GM19438 (cell line): ENCODE results near the gene RHEX.
"Not testable (repeated sequence)": the region's sequence is repeated elsewhere in the genome, so short reads cannot be mapped to it uniquely, and the experiment has no call there.

ENCODE experiments used
- ATAC-seq: cut with Tn5 transposase; IDR thresholded peaks from one replicate; pipeline ENCODE4 v1.9.1; 2021; ENCODE audit warnings: low read depth; ENCODE audit not compliant: unreplicated experiment

Gene RHEX

DNA sequence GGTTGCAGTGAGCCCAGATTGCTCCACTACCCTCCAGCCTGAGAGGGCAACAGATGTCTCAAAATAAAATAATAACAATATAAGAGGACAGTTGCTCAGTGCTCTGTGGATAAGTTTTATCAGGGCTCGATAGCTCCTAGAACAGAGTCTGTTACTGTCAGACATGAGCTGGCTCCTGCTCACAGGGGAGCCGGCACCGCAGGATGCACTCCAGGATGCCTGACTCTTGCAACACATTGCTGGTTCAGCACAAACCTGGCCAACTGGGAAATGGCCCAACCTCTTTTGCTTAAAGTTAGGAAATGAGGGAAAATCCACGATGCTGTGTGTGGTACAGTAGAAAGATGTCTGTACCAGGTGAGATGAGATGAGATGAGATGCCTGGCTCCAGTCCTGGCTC is 23.5 kb upstream of the RHEX start:
- ATAC-seq = no peak

DNA sequence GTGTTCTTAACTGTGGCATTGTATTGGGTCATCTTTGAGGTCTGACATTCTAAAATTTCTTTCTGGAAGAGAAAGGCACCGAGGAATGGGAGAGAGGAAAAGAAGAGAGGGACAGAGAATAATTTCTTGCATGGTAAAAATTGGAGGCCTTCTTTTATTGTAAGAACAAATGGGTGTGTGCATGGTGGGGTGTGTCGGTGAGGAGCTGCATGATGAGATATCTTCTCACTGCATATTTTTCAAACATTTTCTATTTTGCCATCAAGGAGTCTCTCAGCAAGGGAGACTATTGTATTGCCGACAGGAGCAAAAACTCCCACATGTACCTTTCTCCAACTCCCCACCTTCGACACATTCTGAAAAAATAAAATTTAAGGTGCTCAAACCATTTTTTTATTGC is 22.8 kb upstream of the RHEX start:
- ATAC-seq = no peak

DNA sequence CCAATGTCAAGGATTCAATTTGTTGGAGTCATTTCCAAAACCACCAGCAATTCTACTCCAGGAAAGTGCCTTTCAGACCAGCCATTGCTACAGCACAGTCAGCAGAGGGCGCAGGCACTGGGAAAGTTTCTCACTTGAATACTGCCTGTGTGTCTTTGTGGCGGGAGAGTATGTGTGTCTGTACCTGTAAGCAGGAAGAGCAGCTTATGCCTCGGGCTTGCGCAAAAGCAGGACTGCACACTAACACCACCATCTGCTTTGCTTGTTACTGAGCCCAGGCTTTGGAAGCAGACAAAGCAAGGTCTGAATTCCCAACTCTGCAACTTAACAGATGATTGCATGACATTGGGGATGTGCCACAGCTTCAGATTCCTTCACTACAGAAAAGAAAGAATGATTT is 22.3 kb upstream of the RHEX start:
- ATAC-seq = peak; percentile 90

DNA sequence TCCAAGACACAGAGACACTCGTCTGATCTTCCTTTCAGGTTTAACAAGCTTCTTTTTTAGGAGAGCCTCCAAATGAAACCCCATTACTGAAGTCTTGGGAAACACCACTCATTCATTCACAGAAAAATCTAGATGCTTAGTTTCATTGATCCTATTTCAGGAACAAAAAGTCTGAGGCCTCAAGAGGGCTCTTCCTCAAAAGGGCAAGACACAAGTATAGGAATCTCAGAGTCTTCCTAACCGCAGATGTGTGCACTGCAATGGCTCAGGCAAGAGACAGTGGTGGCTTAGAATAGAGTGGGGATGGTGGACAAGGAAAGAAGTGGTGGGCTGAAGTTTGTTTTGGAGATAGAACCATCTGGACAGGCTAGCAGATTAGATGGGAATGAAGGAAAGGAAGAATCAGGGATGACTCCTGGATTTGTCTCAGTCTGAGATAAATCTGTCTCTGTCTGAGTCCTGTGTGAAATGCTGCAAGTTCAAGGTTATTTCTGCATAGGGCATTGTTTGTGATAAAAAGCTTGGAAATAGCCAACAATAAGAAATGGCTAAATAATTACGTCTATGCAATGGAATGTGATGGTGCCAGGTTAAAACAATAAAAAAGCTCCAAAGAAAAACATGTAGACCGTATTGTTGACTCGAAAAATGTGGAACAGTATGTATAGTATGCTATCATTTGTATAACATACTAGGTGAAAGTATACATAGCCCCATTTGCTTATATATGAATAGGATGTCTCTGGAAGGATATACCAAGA is 20.4 kb upstream of the RHEX start:
- no peak for ATAC-seq

DNA sequence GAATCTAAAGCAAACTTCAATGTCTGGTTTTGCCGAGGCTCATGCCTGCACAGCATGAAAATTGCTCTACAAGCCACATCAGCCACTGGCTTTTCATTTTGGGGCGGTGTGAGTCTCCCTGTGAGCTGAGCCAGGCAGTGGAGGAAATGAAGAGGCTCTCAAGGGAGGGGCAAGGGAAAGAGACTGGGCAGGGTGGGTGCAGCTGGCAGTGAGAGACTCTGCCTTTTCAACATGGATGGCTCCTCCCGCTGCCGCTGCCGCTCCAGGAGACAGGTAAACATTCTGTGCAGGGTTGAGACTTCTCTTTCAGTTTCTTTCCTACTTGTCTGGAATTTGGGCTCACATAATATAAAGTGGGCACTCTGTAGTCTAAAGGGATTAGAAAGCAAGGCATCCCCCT is 17.9 kb upstream of the RHEX start:
- ATAC-seq = no peak

DNA sequence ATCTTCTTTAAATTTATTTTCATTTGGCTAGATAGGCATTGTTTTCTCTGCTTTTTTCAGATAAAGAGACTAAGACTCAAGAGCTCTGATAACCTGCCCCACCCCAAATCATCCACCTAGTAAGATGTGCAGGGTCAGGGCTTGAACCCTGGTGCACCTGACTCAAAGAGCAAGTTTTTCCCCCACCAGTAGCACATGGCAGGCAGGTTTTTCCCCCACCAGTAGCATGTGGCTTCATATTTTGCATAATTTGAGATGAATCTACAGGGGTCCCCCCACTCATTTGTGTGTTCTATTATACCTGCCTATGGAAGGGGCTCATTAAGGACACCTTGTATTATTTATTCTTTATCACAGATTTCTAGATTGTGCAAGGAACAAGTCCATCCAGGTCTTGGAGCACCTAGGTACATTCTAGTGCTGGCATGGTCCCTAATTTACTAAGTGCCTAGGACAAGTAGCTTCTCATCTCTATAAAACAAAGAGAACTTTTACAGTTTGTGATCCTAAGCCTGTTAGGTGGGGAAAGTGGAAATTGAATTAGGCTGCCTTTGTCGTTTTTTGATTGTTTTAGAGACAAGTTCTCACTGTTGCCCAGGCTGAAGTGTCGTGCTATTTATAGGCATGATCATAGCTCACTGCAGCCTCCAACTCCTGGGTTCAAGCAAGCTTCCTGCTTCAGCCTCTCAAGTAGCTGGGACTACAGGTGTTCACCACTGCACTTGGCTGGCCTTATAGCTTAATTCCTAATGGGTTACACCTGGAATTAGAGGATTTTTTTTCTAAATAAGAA is 16.1 kb upstream of the RHEX start:
- ATAC-seq = no peak

DNA sequence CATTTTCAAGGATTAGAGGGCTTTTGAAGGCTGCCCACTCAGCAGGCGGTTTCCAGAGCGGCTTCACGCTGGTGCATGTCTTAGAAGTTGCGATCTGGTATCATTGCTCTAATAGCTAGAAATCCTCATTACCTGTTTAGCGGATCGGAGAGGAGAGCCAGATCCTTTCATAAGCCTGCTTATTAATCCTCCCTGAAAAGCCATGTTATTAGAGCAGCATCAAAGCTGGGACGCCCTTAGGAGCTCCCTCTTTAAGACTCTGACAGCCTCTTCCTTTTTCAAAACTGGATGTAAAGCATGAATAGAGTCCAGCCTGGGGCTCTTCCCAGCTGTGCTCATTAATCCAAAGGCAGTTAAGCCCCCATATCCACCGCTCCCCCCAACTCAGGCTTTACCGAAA is 15.4 kb upstream of the RHEX start:
- no peak for ATAC-seq

DNA sequence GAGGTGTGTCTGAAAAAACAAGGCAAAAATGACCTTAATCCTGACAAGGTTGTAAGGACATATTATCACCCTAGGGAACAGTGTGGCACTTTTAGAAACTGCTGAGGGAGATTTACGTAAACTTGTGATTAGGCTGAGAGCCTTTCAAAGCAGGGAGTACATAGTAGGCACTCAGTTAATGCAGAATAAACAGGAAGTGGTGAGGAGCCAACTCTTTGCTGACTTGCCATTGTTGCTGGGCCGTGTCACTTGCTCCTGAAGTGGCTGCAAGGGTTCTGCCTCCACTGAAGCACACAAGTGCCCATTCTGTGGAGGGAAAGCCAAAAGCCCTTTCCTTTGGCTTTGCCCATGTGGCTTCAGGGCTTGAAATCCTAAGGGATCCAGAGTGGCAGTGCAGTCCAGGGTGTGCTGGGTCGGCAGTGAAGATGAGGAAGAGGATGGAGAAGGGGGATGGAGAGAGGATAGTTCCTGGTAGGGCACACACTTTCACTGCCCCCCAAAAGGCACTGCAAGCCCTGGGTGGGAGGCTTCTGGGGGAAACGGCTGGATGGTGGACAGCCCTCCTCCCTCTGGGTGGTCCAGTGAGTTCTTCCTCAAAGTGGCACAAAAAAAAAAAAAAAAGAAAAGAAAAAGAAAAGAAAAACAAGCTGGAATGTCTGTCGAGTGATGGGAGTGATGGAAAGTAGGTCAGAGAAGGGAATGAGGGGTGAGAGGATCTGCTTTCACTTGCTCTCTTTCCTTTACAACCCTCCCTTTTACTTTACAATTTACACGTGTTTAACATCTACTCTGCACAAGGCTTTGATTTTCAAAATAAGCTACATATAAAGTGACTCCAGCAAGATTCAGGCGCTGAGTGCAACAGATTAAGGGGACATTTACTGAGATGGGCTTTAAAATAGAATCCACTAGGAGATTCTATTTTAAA is 13.7 kb upstream of the RHEX start:
- ATAC-seq = no peak

DNA sequence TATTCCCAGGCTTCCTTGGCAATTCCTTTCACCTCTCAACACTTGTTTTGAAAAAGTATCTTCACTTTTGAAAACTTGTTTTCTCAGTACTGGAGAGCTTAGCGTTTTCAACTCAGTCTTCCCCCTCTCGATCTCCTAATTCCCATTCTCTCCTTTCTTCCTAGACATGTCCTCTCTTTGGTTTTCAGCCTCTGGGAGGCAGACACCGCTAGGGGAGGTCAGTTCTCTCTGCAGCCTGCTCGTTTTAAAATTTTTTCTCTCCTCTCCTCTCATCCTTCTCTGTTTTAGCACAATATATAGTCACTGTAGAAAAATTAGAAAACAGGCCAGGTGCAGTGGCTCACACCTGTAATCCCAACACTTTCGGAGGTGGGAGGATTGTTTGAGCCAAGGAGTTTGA is 12.6 kb upstream of the RHEX start:
- ATAC-seq = no peak

DNA sequence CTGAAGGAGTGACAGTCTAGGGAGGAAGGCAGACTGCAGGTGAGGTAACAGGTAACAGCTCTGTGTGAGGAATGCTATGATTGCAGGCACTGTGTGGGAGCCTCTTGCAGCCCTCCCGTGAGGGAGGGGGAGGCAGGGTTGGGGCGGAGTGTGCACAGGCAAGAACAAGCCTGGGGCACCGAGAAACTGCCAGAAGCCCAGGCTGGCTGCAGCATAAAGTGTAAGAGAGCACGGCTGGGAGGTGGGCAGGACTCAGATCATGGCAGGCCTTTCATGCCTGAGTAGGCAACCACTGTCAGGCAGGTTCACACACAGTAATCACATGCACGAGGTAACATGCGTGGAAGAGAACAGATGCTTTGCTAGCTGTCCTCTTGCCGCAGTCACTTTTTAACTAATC is 11.3 kb upstream of the RHEX start:
- ATAC-seq = no peak

DNA sequence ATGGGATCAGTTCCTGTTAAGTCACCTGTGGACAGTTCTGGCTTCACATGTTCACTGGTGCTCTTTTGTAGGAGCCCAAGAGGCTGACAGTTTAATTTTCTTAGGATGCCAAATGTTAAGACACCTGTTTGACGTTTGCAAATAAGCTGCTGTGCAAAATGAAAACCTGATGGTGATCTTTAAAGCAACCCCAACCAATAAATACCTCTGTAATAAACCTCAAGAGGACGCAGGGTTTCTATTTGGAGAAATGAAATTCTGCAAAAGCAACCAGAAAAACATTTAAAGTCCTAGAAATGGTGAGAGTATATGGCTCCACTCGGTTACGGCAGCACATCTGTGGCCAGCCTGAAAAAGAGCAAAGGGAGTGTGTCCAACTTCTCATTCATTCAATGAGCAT is 5.7 kb upstream of the RHEX start:
- no peak for ATAC-seq

DNA sequence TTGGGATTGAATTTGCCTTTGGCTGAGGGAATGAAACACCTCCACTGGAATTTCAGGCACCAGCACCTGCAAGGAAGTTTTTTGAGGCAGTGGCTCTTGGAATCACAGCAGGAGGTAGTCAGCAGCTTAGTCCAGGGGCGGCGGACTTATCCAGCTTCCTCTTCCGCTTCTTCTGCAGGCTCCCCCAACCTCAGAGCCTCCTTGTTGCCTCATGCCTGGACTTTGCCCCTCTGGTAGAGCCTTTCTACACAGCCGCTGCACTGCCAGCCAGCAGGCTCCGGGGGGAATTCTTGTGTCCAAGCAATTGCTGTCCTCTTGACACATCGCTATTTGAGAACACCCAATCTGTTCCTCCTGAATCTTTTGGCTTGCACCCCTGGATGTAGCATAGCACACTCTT is 4.4 kb upstream of the RHEX start:
- ATAC-seq = no peak

DNA sequence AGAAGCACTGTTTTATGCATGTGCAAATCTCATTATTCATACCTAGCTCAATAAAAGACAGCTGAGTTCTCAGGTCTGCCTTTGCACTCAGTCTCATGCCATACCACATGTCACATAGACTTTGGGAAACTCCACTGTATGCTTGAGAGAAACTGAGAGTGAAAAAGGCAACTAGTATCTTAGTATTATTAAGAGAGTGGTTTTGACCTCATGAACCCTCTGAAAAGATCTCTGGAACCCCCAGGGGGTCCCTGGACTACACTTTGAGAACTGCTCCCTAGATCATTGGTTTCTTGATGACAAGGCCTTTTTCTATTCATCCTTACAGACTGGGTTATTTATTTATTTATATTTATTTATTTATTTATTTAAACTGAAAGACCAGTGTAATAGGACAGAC is 3.7 kb upstream of the RHEX start:
- ATAC-seq = no peak

DNA sequence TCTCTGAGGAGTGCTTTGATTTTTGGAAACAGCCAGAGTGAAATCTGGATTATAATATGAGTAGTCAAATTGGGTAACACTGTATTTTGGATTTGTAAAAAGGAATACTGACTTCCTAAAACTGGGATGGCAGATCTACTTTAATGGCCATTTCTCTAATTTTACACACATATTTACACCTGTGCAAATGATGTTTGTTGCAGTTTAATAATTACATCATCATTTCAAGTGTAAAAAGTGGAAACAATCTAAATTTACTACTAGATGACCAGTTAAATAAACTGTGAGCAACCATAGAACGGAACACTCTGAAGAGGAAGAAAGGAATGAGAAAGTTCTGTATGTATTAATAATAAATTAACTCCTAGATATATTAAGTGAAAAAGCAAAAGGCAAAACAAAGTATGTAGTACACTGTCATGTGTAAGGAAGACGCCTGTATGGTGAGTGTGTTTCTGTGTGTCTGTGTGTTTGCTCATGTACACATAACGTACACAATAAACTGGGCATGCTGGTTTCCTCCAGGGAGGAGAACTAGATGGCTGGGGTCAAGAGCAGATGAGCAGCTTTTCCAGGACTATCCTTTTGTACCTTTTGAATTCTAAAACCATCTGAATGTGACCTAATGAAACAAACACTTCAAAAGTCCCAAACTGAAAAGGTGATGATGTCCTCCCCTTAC is 2.9 kb upstream of the RHEX start:
- ATAC-seq = no peak

DNA sequence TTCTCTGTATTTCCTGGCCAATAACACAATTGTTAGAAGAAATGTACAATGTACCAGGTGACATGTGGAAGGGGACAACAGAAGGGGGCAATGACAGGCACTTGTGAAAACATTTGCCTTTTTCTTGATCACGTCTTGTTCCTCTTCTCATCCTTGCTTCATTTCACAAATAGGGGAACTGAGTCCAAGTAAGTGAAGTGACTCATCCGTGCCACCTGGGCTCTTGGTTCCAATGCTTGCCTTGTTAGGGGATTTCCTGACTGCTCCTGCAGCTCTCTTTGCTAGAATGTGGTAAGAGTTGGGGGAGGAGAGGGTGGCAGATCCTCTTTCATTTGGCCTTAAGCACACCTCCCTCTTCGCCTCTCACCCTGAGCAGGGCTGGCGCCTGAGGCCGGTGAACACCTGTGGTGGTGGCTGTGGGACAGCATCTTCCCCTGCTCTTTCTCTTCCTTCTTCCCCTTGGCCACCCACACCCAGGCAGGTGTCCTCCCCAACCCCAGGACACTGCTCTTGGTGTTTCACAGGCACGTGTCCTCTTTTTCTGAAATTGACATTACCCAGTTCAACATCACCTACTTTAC is 2.2 kb upstream of the RHEX start:
- peak; percentile 75 for ATAC-seq

DNA sequence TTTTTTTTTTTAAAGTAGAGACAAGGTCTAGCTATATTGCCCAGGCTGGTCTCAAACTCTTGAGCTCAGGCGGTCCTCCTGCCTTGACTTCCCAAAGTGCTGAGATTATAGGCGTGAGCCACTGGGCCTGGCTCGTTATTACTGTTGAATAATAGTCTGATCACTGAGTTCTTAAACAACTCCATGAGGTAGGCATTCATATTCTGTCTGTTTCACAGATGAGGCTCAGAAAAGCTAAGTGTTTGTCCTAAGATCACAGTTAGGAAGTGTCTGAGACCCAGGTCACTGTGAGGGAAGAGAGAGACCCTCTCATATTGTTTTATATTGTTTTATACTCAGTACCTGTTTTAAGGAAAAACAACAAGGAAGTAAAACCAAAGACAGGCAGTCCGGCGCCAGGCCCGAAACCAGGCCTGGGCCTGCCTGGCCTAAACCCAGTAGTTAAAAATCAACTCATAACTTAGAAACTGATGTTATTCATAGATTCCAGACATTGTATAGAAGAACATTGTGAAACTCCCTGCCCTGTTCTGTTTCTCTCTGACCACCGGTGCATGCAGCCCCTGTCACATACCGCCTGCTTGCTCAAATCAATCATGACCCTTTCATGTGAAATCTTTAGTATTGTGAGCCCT is 625 bp upstream of the RHEX start:
- ATAC-seq = not testable (repeated sequence)

DNA sequence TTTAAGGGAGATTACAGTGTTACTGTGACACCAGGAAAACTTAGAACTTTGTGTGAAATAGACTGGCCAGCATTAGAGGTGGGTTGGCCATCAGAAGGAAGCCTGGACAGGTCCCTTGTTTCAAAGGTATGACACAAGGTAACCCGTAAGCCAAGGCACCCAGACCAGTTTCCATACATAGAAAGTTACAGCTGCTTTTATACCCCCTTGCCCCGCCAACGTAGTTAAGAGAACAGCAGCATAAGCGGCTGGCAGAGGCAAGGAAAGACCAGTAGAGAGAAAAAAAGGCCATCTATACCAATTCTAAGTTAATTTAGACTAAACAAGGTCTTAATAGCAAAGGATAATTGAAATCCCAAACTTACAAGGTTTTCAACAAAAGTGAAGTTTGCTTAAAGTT is 643 bp downstream of the RHEX start:
- ATAC-seq = not testable (repeated sequence)

DNA sequence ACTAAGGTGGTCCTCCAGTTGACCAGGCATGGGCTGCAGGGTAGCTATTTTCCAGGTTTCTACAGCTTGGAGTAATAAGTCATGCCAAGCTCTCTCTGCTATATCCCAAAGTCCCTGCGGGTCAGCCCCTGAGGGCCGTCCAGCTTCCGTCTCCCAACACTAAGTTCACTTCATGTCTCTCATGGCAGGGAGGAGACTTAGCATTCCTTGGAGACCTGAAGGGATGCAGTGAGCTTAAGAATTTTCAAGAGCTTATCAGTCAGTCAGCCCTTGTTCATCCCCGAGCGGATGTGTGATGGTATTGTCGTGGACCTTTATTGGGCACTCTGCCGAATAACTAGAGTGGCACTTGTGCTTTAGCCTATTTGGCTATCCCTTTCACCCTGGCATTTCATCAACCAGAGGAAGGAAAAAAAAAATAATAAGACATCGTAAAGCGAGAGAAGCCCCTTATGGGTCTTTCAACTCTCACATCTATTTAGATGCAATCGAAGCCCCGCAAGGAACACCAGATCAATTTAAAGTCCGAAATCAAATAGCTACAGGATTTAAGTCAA is 2.2 kb downstream of the RHEX start:
- ATAC-seq = not testable (repeated sequence)

DNA sequence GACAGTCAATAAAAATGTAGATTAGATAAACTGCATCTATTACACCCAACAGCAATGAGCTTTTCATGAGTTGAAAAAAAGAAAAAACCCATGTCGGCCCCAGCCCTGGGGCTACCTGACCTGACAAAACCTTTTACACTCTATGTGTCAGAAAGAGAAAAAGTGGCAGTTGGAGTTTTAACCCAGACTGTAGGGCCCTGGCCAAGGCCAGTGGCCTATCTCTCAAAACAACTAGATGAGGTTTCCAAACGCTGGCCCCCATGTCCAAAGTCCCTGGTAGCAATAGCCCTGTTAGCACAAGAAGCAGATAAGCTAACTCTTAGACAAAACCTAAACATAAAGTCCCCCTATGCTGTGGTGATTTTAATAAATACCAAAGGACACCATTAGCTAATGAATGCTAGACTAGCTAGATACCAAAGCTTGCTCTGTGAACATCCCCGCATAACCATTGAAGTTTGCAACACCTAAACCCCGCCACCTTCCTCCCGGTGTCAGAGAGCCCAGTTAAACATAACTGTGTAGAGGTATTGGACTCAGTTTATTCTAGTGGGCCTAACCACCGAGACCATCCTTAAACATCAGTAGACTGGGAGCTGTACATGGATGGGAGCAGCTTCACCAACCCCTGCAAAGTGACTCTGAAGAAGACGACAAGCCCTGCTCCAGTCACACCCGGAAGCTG is 2.8 kb downstream of the RHEX start:
- not testable (repeated sequence) for ATAC-seq
